OCI-LY7 (cell line): Measurements from ENCODE around the gene BICD1. TPM values are rescaled to one million over a fixed set of nuclear protein-coding genes. Genes with fewer than 3 reads are reported as not detected.

Experiments used
- BruUV-seq: library from RNA; stranded (reverse); fragments of 400-500 nt; replicated peaks from 2 replicates; lab custom pipeline; 2021; lab: Mats Ljungman, UMichigan
- CTCF ChIA-PET: fragments of 300-600 bp; sonication (Branson Sonifier 250); formaldehyde crosslinking; loops from one replicate; lab custom pipeline; 2022; ENCODE audit warnings: antibody characterized with exemption; ENCODE audit not compliant: unreplicated experiment; lab: Charles Lee
- POLR2A ChIA-PET: fragments of 300-600 bp; sonication (Branson Sonifier 250); formaldehyde crosslinking; loops from one replicate; lab custom pipeline; 2022; ENCODE audit warnings: antibody characterized with exemption; lab: Charles Lee
- DNase-seq: peaks from one replicate; pipeline ENCODE4 v3.0.0-alpha.2; 2015; ENCODE audit warnings: low spot score
- H2AFZ ChIP-seq: fragments of 200-600 bp; sonication (generic), shearing (Covaris generic); 2 replicates; pipeline ENCODE4 v1.6.1; 2014; ENCODE audit warnings: mild to moderate bottlenecking, antibody characterized with exemption, low read length, moderate library complexity
- H3K27ac ChIP-seq: fragments of 200-600 bp; sonication (generic); 2 replicates; pipeline ENCODE4 v1.5.1; 2014; ENCODE audit warnings: mixed run types, low read depth, mild to moderate bottlenecking, moderate library complexity, low read length, inconsistent platforms; ENCODE audit not compliant: poor library complexity, severe bottlenecking
- H3K36me3 ChIP-seq: fragments of 200-600 bp; sonication (generic); 2 replicates; pipeline ENCODE4 v1.6.1; 2014; ENCODE audit warnings: mild to moderate bottlenecking, antibody characterized with exemption, low read length, moderate library complexity, mixed read lengths; ENCODE audit not compliant: insufficient read depth
- H3K4me1 ChIP-seq: fragments of 200-600 bp; sonication (generic); 2 replicates; pipeline ENCODE4 v1.5.1; 2014; ENCODE audit warnings: mild to moderate bottlenecking, low read length; ENCODE audit not compliant: insufficient read depth, poor library complexity, severe bottlenecking
- H3K4me2 ChIP-seq: fragments of 200-600 bp; sonication (generic); 2 replicates; pipeline ENCODE4 v1.6.1; 2014; ENCODE audit warnings: mild to moderate bottlenecking, low read length
- H3K4me3 ChIP-seq: fragments of 200-600 bp; sonication (generic); 2 replicates; pipeline ENCODE4 v1.5.1; 2014; ENCODE audit warnings: mild to moderate bottlenecking, low read depth, low read length; ENCODE audit not compliant: poor library complexity, severe bottlenecking
- H3K79me2 ChIP-seq: fragments of 200-600 bp; sonication (generic); 2 replicates; pipeline ENCODE4 v1.6.1; 2016; ENCODE audit warnings: low read depth, mild to moderate bottlenecking, low read length, moderate library complexity, mixed read lengths; ENCODE audit not compliant: insufficient read depth
- H3K9me2 ChIP-seq: fragments of 200-600 bp; sonication (generic); 2 replicates; pipeline ENCODE4 v1.6.1; 2016; ENCODE audit warnings: mild to moderate bottlenecking, low read length, mixed read lengths; ENCODE audit not compliant: insufficient read depth
- H3K9me3 ChIP-seq: fragments of 200-600 bp; sonication (generic); 2 replicates; pipeline ENCODE4 v1.6.1; 2014; ENCODE audit warnings: mild to moderate bottlenecking, mixed run types, low read length, mixed read lengths
- H4K20me1 ChIP-seq: fragments of 200-600 bp; sonication (generic); 2 replicates; pipeline ENCODE4 v1.6.1; 2014; ENCODE audit warnings: mild to moderate bottlenecking, antibody characterized with exemption, low read length, moderate library complexity, mixed read lengths; ENCODE audit not compliant: insufficient read depth
- EZH2phosphoT487 ChIP-seq: fragments of 200-600 bp; sonication (generic); IDR thresholded peaks from 2 replicates; pipeline ENCODE4 v1.6.1; 2018; ENCODE audit warnings: low read depth, borderline replicate concordance, mild to moderate bottlenecking, mixed run types, antibody characterized with exemption, low read length, moderate library complexity, mixed read lengths
- intact Hi-C: fragments of 100-400 bp; cut with micrococcal nuclease; formaldehyde crosslinking; loops from one replicate; pipeline ENCODE4 v1.10.0; 2022; ENCODE audit not compliant: unreplicated experiment
- total RNA-seq, 2 experiments: library from RNA; depleted of rRNA in 1 of 2; stranded (reverse); fragments of >200 nt in 1 of 2; shearing (Covaris generic) in 1 of 2; gene quantifications; 2 replicates each; pipeline ENCODE4 v1.2.3, GENCODE V29; 2014 to 2022
- TF ChIP-seq, protein P1 (sequence below): fragments of 200-600 bp; sonication (generic); conservative IDR thresholded peaks from 2 replicates; pipeline ENCODE4 v1.5.1; 2014; ENCODE audit warnings: mild to moderate bottlenecking, antibody characterized with exemption, low read length, moderate library complexity, mixed read lengths

The BICD1 gene
- total RNA-seq, 2 experiments from 2014 or later: 42.9 to 88.2 TPM

DNA sequence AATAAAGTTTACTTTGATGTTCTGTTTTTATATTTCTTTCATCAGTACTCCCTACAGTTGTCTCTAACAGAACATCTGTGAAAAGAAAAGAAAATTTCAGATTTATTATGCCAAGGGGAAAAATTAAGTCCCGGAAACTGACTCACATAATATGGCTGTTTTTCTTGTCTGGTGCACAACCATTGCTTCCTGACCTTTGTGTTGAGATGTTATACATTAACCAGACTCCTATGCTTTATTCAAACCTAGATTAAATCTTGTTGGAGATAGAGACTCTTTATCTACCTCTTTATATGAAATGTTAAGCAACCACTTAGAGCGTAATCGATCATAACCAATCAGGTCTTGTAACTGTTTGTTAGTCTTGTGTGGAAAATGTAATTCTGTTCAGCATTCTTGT, 37.6 kb upstream of the BICD1 start:
- no peaks in the 10 kb centered on the region; the same call in 1 of the 2 replicates for H3K36me3 ChIP-seq
- no peaks in the 10 kb centered on the region for H3K9me2 ChIP-seq
- TF ChIP-seq, protein P1, sequence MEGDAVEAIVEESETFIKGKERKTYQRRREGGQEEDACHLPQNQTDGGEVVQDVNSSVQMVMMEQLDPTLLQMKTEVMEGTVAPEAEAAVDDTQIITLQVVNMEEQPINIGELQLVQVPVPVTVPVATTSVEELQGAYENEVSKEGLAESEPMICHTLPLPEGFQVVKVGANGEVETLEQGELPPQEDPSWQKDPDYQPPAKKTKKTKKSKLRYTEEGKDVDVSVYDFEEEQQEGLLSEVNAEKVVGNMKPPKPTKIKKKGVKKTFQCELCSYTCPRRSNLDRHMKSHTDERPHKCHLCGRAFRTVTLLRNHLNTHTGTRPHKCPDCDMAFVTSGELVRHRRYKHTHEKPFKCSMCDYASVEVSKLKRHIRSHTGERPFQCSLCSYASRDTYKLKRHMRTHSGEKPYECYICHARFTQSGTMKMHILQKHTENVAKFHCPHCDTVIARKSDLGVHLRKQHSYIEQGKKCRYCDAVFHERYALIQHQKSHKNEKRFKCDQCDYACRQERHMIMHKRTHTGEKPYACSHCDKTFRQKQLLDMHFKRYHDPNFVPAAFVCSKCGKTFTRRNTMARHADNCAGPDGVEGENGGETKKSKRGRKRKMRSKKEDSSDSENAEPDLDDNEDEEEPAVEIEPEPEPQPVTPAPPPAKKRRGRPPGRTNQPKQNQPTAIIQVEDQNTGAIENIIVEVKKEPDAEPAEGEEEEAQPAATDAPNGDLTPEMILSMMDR: no peak
- no peak for TF ChIP-seq EZH2phosphoT487
- DNase-seq: no peak
- no peaks in the 10 kb centered on the region for H3K4me1 ChIP-seq
- no peaks in the 10 kb centered on the region for H3K9me3 ChIP-seq
- no TSS peak for BruUV-seq
- H2AFZ ChIP-seq: 0 out of 2 replicates have a peak overlapping the region, but pooled peaks have one; percentile 31
- H3K79me2 ChIP-seq: no peaks in the 10 kb centered on the region
- no peak overlapping the region for H3K27ac ChIP-seq
- H3K4me3 ChIP-seq: no peak overlapping the region
- no peak overlapping the region for H3K4me2 ChIP-seq
- no peaks in the 10 kb centered on the region for H4K20me1 ChIP-seq
- intact Hi-C loops: loop anchor here (10.0 kb wide), 1 partner anchor 414 kb away; the partner anchor contains the start of gene ETFBKMT
- ChIA-PET CTCF (interaction anchor here (1.4 kb wide), 1 partner anchor 192 kb away, joined by 4 read pairs; no protein-coding TSS in a partner anchor), POLR2A (interaction anchor here (0.6 to 1.2 kb wide), 7 partner anchors 9 to 407 kb away, joined by 3 to 7 read pairs (median 3); partner anchors contain the start of gene BICD1)

- no peak overlapping the region for H3K27ac ChIP-seq
- intact Hi-C loops: loop anchor here (10.0 kb wide), 1 partner anchor 415 kb away; the partner anchor contains the start of gene ETFBKMT
- H3K36me3 ChIP-seq: no peaks in the 10 kb centered on the region; the same call in 1 of the 2 replicates
- H3K79me2 ChIP-seq: no peaks in the 10 kb centered on the region
- no peak for TF ChIP-seq EZH2phosphoT487
- TF ChIP-seq, protein P1: no peak
- H3K4me3 ChIP-seq: no peak overlapping the region
- 0 out of 2 replicates have a peak overlapping the region, but pooled peaks have one; percentile 8 for H2AFZ ChIP-seq
- DNase-seq: no peak
- BruUV-seq: no TSS peak
- H3K4me2 ChIP-seq: no peak overlapping the region
- no peaks in the 10 kb centered on the region for H3K9me2 ChIP-seq
- no peaks in the 10 kb centered on the region for H4K20me1 ChIP-seq
- no peaks in the 10 kb centered on the region for H3K9me3 ChIP-seq
- H3K4me1 ChIP-seq: no peaks in the 10 kb centered on the region
- ChIA-PET CTCF (interaction anchor here (1.4 kb wide), 1 partner anchor 192 kb away, joined by 4 read pairs; no protein-coding TSS in a partner anchor), POLR2A (interaction anchor here (1.0 kb wide), 1 partner anchor 36 kb away, joined by 3 read pairs; the partner anchor contains the start of gene BICD1)
Observed at GRCh38 chr12:32069731-32070130, 36.9 kb upstream of the BICD1 start.

- H3K27ac ChIP-seq: no peak overlapping the region
- no peaks in the 10 kb centered on the region for H4K20me1 ChIP-seq
- H2AFZ ChIP-seq: 0 out of 2 replicates have a peak overlapping the region, but pooled peaks have one; percentile 8
- no peak for TF ChIP-seq EZH2phosphoT487
- TF ChIP-seq, protein P1: no peak
- no peak overlapping the region for H3K4me2 ChIP-seq
- intact Hi-C loops: no loop called here
- DNase-seq: no peak
- POLR2A ChIA-PET: interaction anchor here (1.0 to 1.3 kb wide), 4 partner anchors 10 to 144 kb away, joined by 3 to 11 read pairs (median 4); no protein-coding TSS in a partner anchor
- H3K36me3 ChIP-seq: no peaks in the 10 kb centered on the region; the same call in 1 of the 2 replicates
- no peaks in the 10 kb centered on the region for H3K79me2 ChIP-seq
- no peaks in the 10 kb centered on the region for H3K9me3 ChIP-seq
- CTCF ChIA-PET: no interaction called here
- H3K4me3 ChIP-seq: no peak overlapping the region
- BruUV-seq: no TSS peak
- H3K4me1 ChIP-seq: no peaks in the 10 kb centered on the region
- H3K9me2 ChIP-seq: no peaks in the 10 kb centered on the region
Observed at GRCh38 chr12:32070370-32070769, 36.3 kb upstream of the BICD1 start.
